Activated CD4-positive, alpha-beta T cell treated with anti-CD3 and anti-CD28 coated beads for 1 hour (primary cell): ENCODE results near the gene DSCAML1.
"Not testable (repeated sequence)": the region's sequence is repeated elsewhere in the genome, so short reads cannot be mapped to it uniquely, and the experiment has no call there.

ENCODE experiments used
- DNase-seq: peaks from one replicate; pipeline ENCODE4 v3.0.0-alpha.2; 2020

Gene DSCAML1

DNA sequence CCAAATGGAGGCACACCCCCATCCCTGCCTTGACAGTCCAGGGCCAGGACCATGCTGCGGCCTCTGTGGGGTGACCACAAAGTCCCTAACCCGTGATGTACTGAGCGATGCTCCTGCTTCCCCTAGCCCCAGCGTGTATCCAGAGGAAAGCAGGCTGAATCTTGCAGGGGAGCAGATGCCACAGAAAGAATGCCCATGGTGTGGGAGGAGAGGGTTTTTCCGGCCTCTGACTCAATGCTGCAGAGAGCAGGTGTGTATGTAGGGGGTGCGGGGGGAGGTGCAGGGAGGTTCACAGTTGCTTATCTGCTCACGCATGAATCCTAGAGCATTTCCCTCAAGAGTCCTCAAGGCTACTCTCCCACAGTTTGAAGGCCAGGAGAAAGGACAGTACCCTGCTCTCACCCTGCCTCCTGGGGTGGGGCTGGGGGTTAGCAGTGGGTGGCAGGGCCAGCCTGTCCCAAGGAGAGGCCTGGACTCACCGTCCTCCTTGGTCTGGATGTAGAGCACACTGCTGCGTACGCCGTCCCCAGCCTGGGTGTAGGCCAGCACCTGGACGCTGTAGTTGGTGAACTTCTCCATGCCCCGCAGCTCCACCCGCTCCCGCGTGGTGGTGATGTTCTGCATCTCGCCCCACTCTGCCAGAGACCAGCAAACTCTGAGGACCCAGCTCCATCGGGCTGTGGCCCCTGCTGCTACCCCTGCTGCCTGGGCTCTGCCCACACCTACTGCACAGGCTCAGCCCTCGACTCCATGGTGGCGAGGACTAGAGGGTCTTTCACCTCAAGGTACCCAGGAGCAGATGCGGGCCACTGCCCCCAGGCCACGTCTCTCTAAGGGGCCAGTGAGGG lies 338.5 kb downstream of the DSCAML1 start:
- no peak for DNase-seq

GRCh38 chr11:117457835-117458234 lies 339.2 kb downstream of the DSCAML1 start:
- DNase-seq: no peak

GRCh38 chr11:117457031-117457785 lies 339.8 kb downstream of the DSCAML1 start:
- no peak for DNase-seq

DNA sequence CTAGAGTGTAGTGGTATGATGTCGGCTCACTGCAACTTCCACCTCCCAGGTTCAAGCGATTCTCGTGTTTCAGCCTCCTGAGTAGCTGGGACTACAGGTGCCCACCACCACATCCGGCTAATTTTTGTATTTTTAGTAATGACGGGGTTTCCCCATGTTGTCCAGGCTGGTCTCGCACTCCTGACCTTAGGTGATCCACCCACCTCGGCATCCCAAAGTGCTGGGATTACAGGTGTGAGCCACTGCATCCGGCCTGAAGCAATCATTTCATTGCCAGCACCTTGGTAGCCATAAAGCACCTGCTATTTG lies 340.3 kb downstream of the DSCAML1 start:
- not testable (repeated sequence) for DNase-seq

DNA sequence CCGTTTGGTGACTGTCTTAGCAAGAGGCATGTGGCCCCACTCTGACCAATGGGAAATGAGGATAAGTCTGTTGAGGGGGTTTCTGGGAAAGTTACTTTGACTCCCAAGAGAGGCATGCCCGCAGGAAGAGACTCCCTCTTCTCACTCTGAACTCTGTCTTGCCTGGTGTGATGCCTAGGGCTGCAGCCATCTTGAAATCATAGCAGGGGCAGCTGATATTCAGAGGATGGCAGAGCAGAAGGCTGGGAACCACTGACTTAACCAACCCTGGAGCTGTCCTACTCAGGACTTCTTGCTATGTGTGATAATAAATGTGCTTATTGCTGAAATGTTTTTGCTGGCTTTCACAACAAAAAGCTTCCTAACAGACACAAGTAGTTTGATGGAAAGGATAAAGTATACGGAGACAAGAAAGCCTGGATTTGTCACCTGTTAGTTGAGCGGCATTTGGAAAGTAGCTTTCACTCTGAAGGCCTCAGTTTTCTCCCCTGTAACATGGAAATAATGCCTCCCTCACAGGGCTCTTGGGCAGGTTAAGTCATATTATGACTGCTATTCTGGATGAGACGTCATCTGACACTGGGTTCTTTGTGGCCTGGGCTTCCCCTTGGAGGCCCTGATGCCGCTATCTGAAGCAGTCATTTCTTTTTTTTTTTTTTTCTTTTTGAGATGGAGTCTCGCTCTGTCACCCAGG lies 340.8 kb downstream of the DSCAML1 start:
- DNase-seq: no peak

DNA sequence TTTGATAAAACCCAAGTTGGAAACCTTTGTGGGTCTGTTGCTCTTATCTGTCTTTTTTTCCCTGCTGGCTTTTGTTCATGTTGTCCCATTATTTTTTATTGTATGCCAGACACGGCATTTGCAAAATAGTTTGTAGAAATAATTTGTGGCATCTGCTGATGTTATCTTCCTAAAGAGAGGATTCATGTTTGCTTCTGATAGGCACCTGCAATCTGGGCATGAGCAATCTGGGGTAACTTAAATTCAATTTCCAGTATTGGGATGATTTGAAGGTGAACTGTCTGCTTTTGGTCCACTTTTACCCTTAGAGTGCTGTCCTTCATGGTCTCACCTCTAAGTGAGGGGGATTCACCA lies 342.5 kb downstream of the DSCAML1 start:
- no peak for DNase-seq

DNA sequence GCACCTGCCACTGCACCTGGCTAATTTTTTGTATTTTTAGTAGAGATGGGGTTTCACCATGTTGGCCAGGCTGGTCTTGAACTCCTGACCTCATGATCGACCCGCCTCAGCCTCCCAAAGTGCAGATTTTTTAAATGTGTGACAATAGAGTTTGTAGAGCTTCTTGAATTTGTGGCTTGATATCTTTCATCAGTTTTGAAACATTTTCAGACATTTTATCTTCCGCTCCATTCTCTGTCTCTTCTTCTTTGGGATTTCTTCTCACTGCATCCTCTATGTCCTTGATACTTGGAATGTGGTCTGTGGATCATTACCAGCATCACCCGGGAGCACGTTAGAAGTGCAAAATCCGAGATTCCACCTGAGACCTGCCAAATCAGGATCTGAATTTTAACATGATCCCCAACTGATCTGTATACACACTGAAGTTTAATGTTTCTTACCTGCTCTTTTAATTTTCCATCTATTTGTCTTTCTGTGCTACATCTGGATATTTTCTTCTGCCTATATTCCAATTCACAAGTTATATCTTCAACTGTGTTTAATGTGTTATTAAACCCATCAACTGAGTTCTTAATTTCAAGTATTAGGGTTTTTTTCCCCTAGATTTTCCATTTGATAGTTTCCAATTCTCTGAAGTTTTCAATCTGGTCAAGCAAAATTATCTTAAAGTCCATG lies 343.0 kb downstream of the DSCAML1 start:
- DNase-seq: no peak

DNA sequence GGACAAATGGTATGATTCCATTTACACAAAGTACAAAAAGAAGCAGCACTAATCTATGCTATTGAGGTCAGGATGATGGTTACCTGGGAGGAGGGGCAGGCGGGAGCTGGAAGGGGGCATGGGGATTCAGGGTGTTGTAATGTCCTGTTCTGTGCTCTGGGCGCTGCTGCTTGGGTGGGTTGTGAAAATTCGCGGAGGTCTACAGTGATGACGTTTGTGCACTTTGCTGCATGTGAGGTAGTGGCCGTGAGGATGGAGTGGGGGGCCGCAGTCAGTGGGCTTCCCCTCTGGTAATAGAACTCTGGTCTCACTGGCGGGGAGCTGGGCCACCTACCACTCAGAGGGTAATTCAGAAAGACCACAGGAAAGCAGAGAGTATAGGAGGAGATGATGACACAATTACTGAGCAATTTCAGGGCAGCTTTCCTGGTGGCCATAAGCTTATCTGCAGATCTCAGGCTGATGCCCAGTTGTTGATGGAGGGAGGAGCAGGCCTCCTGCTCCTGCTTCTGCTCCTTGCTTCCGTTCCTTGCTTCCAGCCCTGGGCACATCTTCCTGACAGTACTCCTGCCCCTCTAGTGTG lies 347.8 kb downstream of the DSCAML1 start:
- no peak for DNase-seq

- DNase-seq: no peak
These were observed 352.0 kb downstream of the DSCAML1 start for GRCh38 chr11:117444711-117445658.

GRCh38 chr11:117444256-117444655 lies 352.8 kb downstream of the DSCAML1 start:
- no peak for DNase-seq

GRCh38 chr11:117443266-117444186 lies 353.5 kb downstream of the DSCAML1 start:
- DNase-seq: no peak

GRCh38 chr11:117442869-117443239 lies 354.2 kb downstream of the DSCAML1 start:
- no peak for DNase-seq

GRCh38 chr11:117442049-117442868 lies 354.8 kb downstream of the DSCAML1 start:
- DNase-seq: no peak

GRCh38 chr11:117441146-117441975 lies 355.7 kb downstream of the DSCAML1 start:
- DNase-seq: no peak

GRCh38 chr11:117440258-117440657 lies 356.8 kb downstream of the DSCAML1 start:
- DNase-seq: no peak

DNA sequence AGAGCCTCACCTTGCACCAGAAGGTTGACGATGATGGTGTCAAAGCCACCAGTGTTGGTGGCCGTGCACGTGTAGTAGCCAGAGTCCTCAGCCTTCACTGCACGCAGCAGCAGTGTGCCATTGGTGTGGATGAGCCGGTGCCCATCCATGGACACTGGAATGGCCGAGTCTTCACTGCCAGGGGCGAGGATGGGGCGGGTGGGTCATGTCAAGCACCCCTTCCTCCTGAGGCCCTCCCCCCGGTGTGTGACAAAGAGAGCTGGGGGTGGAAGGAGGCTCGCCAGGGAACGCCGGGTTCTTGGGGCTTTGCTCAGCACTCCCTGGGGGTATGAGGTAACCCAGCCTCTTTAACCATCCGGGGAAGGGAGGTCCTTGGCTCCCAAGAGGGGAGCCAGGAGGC lies 357.8 kb downstream of the DSCAML1 start:
- no peak for DNase-seq

GRCh38 chr11:117438371-117439000 lies 358.5 kb downstream of the DSCAML1 start:
- DNase-seq: no peak

DNA sequence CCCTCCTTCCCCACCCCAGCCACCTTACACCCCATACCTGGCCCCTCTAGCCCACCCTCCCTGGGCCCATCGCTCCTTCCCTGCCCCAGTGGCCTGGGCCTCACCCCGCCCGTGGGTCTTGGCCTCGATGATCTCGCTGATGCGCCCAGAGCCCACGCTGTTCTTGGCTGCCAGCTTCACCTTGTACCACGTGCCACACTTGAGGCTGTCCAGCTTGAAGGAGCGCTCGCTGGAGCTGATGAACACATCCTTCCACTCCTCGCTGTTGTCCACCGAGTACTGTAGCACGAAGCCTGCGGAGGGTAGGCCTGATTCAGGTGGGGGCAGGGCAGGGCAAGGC lies 359.3 kb downstream of the DSCAML1 start:
- DNase-seq: no peak
